Astrocyte of the spinal cord (primary cell): Measurements from ENCODE around the gene TTC33.

Source experiments
- DNase-seq: peaks from one replicate; pipeline ENCODE4 v3.0.0; 2011; ENCODE audit warnings: low read depth, low spot score
- H3K4me3 ChIP-seq: 2 replicates; pipeline ENCODE4 v1.5.1; 2011; ENCODE audit warnings: low read depth, mild to moderate bottlenecking, low read length, moderate library complexity
- in situ Hi-C: cut with HindIII; loops from 2 replicates; pipeline ENCODE4 v1.10.0; 2017; ENCODE audit warnings: low sequenced_read_pairs
- TF ChIP-seq, protein P1 (sequence below): IDR thresholded peaks from 2 replicates; pipeline ENCODE4 v1.5.1; 2012; ENCODE audit warnings: low read depth, mild to moderate bottlenecking, low read length, inconsistent platforms

Gene TTC33

DNA sequence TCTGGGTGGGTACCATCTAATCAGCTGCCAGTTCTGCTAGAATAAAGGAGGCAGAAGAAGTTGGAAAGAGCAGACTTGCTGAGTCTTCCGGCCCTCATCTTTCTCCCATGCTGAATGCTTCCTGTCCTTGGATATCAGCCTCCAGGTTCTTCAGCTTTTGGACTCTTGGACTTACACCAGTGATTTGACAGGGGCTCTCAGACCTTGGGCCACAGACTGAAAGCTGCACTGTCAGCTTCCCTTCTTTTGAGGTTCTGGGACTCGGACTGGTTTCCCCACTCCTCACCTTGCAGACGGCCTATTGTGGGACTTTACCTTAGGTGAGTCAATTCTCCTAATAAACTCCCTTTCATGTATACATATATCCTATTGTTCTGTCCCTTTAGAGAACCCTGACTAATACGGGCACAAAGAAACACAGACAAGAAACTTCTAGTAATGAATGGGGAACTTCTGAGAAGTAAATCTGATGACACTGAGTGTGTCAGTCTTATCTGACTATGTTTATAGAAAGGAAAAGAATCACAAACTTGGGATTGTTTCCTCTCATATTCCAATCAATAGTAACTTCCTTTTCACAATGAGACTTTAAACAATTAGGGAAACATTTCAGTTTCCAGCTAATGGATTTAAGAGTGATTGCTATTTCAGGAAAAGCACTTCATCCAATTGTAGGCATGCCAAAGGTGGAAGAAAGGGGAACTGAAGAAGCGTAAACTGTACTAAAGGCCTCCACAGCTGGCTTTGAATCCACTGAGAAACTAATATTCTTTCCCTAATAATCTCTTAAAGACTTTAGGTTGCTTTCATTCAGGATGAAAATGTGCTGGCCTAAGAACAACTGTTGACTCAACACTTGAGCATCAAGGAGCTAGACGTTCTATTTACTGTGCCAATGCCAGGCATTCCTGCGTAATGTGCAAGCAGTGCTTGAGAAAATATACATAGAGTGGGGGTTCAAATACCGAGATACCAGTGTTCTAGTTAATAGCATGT lies 204.0 kb downstream of the TTC33 start:
- DNase-seq = peak; percentile 97
- in situ Hi-C loops = no loop called here
- TF ChIP-seq, protein P1, sequence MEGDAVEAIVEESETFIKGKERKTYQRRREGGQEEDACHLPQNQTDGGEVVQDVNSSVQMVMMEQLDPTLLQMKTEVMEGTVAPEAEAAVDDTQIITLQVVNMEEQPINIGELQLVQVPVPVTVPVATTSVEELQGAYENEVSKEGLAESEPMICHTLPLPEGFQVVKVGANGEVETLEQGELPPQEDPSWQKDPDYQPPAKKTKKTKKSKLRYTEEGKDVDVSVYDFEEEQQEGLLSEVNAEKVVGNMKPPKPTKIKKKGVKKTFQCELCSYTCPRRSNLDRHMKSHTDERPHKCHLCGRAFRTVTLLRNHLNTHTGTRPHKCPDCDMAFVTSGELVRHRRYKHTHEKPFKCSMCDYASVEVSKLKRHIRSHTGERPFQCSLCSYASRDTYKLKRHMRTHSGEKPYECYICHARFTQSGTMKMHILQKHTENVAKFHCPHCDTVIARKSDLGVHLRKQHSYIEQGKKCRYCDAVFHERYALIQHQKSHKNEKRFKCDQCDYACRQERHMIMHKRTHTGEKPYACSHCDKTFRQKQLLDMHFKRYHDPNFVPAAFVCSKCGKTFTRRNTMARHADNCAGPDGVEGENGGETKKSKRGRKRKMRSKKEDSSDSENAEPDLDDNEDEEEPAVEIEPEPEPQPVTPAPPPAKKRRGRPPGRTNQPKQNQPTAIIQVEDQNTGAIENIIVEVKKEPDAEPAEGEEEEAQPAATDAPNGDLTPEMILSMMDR = no peak
- H3K4me3 ChIP-seq = no peak overlapping the region

DNA sequence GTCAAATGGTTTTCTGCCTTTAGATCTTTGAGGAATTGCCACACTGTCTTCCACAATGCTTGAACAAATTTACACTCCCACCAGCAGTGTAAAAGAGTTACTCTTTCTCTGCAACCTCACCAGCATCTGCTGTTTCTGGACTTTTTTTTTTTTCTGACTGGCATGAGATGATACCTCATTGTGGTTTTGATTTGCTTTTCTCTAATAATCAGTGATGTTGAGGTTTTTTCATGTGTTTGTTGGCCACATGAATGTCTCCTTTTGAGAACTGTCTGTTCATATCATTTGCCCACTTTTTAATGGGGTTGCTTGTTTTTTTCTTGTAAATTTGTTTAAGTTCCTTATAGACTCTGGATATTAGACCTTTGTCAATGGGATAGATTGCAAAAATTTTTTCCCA lies 205.3 kb downstream of the TTC33 start:
- H3K4me3 ChIP-seq = no peak overlapping the region
- in situ Hi-C loops = no loop called here
- TF ChIP-seq, protein P1 = no peak
- no peak for DNase-seq

DNA sequence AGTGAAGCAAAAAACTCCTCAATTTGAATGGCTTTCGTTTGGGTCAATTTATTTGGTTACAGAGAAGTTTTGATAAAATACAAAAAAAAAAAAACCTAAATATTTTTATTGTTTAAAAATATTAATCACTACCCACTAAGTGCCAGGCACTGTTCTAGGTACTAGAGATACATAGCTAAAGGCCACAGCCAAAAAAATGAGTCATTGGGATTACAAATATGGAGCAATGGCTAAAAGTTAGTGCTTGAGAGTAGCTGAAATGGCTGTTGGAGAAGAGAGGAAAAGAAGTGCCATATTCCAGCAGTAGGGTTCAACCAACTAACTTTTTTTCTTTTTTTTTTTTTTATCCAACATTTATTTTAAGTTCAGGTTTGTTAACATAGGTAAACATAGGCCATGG lies 206.1 kb downstream of the TTC33 start:
- no peak for DNase-seq
- TF ChIP-seq, protein P1 = no peak
- in situ Hi-C loops = no loop called here
- H3K4me3 ChIP-seq = no peak overlapping the region

DNA sequence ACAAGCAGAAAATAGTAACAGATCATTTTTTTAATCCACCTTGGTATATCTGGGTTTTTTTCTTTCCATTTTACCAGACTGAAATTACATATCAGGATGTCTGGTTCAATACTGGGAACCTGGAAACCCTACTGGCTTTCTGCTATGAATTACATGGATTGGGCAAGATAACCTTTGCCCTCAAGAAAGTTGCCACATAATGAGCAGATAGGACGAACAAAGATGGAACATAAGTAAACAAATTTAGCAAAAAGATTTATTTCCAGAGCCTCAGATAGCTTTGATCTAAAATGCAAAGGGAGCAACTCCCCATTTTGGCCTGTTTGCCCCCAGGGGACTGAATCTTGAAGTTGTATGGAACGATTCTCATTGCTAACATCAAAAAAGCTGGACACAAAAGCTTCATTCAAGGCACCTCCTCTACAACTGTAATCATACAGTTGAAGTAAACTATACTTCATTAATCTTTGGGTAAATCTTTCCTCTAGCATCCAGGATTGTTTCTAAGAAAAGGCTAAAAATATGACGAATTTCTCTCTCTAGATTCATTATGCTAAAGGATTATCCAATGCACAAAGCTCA lies 207.7 kb downstream of the TTC33 start:
- TF ChIP-seq, protein P1 = no peak
- H3K4me3 ChIP-seq = no peak overlapping the region
- DNase-seq = no peak
- in situ Hi-C loops = no loop called here

DNA sequence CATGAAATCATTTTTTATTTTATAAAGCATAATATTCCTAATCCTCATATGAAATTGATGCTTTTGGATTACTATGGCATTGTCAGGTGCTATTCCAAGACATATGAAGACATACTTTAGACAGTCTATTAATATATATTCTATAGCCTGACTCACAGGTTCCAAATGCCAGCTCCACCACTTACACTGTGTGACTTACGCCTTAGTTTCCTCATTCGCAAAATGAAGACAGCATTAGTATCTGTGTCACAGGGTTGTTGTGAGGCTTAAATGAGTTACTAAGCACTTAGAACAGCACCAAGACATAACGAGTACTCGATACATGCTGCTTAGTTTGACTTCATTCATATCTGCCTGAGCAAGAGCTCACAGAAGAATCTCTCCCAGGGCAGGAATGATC lies 208.2 kb downstream of the TTC33 start:
- in situ Hi-C loops = no loop called here
- H3K4me3 ChIP-seq = no peak overlapping the region
- DNase-seq = no peak
- TF ChIP-seq, protein P1 = no peak

DNA sequence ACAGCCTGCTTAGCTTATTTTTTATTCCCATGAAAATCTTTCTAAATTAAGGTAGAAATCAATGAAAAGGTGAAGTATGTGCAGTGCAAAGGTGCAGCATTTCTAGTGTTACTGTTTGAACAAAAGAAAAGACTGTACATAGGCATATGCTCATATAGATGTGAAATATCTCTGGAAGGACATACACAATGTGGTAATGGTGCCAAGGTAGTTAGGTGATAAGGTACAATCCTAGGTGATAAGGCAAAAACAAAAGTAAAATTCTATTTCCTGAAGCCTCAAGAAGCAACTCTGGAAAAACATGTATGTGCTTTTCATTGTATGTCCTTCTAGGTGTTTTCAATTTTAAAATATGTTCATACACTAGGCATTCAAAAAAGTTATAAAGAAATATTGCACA lies 215.5 kb downstream of the TTC33 start:
- no peak for DNase-seq
- TF ChIP-seq, protein P1 = no peak
- in situ Hi-C loops = no loop called here
- H3K4me3 ChIP-seq = no peak overlapping the region
